Amniotic epithelial cell (primary cell): ENCODE measurements around the gene LEUTX.
A peak's percentile ranks its signal among the peaks of the same experiment; 100 is the strongest.
"Not testable (repeated sequence)": the region's sequence is repeated elsewhere in the genome, so short reads cannot be mapped to it uniquely, and the experiment has no call there.

Experiments
- DNase-seq: peaks from one replicate; pipeline ENCODE4 v3.0.0-alpha.2; 2010; ENCODE audit warnings: low read depth

Gene LEUTX

DNA sequence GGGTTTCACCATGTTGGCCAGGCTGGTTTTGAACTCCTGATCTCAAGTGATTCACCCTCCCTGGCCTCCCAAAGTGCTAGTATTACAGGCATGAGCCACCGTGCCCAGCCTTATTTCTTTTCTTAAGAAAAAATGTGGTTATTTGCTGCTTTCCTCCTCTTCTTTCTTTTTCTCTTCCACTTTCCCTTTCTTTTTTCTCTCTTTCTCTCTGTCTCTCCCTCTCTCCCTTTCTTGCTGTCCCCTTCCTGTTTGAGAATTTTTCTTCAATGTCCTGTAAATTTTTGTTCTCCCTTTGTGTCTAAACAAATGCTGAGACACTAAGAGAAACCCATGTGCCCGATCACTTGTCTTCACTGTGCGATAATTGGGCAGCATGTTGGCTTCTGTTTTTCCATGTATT, 2.2 kb downstream of the LEUTX start:
- no peak for DNase-seq

DNA sequence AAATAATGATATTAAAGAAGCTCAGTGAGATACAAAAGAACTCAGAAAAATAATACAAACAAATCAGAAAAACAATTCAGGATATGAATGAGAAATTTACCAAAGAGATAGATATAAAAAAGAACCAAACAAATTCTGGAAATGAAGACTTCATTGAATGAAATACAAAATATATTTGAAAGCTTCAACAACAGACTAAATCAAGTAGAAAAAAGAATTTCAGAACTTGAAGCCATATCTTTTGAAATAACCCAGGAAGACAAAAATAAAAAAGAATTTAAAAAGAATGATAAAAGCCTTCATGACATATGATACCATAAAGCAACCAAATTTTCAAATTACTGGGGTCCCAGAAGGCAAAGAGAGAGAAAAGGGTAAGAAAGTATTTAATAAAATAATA, 9.6 kb downstream of the LEUTX start:
- no peak for DNase-seq

DNA sequence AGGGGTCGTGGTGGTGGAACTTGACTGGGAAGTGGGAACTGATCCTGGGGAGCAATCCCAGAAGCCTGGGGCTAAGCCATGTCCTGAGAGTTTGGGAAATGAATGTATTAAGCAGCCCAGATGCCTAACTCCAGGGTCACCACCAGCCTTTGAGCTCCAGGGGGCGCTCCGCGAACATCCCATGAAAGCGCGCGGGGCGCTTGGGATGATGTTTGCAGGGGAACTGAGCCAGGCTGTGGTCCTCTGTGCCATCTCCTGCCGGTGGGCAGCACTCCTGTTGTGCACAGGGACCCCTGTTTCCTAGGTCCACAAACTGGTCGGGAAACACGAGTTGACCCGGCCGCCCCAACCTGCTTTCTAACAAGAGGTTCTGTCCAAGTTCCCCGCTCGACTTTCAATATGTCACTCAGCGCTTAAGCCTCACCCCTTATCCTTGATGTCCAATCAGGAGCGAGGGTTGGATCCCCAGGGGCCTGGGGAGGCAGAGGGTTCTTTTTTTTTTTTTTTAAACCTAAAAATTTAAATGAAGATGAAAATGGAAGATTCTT, 14.4 kb downstream of the LEUTX start:
- DNase-seq: peak; percentile 61

DNA sequence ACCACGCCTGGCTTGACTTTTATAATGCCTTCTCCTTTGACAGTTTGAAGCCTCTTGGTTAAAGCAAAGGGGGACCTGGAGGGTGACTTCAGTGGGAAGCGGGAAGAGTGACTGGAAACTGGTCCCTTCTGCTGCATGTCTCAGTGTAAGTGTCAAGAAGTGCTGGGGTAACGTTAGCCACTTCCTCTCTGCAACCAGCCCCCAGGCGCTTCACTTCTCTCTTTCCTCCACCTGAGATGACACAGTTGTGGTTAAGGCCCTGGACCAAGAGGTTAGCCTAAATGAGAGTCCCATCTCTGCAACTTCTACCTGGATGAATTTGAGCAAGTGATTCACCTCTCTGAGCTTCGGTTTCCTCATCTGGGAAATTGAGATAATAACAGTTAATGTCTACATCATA, 16.3 kb downstream of the LEUTX start:
- DNase-seq: no peak

- DNase-seq: no peak
Measured at GRCh38 chr19:39796000-39796498, 17.4 kb downstream of the LEUTX start.

DNA sequence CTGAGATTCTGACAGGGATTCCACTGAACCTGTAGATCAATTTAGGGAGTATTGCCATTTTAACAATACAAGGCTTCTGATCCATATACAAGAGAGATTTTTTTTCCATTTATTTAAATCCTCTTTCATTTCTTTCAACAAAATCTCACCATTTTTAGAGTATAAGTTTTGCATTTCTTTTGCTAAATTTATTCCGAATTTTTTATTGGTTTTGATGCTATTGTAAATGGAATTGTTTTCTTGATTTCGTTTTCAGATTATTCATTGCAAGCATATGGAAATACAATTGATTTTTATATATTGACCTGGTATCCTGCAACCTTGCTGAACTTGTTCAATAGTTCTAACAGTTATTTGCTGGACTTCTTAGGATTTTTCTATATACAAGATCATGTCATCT, 18.4 kb downstream of the LEUTX start:
- DNase-seq: no peak

DNA sequence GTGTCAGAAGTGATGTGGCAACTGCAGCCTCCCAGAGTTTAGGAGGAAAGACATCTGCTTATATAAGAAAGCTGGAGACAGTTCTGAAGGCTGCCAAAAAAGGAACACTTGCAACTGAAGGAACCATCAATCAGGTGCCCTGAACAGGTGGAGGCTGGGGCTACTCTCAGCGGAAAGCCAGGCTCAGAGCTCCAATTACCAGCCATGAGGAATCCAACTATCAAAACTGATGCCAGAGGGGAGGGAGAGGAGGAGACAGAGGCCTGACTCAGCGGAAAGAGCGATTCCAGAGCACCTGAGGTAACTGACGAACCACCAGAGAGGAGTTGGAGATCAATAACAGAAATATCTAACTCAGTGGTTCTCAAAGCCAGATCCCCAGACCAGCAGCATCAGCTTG, 24.3 kb downstream of the LEUTX start:
- no peak for DNase-seq

GRCh38 chr19:39805104-39805503, 26.4 kb downstream of the LEUTX start:
- no peak for DNase-seq

- no peak for DNase-seq
Measured at GRCh38 chr19:39807846-39808364, 29.3 kb downstream of the LEUTX start.

- DNase-seq: not testable (repeated sequence)
Measured at GRCh38 chr19:39808688-39809087, 30.0 kb downstream of the LEUTX start.

GRCh38 chr19:39809368-39809767, 30.7 kb downstream of the LEUTX start:
- no peak for DNase-seq

- DNase-seq: no peak
Measured at GRCh38 chr19:39810424-39810823, 31.8 kb downstream of the LEUTX start.

DNA sequence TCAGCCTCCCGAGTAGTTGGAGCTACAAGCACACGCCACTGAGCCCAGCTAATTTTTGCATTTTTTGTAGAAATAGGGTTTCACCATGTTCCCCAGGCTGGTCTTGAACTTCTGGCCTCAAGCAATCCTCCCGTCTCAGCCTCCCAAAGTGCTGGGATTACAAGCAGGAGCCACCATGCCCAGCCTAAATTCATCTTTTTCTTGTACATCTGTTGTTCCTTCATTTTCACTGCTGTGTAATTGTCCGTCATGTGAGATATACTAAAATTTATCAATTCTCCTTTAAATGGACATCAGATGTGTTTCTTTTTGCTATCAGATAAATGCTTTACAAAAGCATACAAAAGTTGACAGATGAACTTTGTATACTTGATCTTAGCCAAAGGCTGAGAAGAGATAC, 32.4 kb downstream of the LEUTX start:
- no peak for DNase-seq

GRCh38 chr19:39813264-39813993, 34.8 kb downstream of the LEUTX start:
- DNase-seq: no peak

DNA sequence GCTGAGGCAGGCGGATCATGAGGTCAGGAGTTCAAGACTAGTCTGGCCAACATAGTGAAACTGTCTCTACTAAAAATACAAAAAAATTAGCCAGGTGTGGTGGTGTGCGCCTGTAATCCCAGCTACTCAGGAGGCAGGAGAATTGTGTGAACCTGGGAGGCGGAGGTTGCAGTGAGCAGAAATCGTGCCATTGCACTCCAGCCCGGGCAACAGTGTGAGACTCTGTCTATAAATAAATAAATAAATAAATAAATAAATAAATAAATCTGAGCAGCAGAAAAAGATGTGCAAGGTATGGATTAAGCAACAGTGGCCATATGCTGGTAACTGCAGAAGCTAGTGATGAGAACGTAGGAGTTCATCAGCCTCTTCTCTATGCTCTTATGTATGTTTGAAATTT, 35.5 kb downstream of the LEUTX start:
- DNase-seq: not testable (repeated sequence)

DNA sequence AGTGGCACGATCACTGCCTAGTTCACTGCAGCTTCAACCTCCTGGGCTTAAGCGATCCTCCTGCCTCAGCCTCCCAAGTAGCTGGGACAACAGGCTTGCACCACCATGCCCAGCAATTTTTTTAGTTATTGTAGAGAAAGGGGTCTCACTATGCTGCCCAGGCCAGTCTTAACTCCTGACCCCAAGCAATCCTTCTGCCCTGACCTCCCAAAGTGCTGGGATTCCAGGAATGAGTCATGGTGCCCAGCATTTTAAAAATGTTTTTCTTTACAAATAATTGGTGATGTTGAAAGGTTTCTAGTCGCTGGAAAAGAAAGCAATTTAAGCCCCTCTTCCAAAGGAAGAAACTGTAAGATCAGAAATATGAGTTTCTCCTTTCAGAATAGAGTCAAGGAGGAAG, 35.9 kb downstream of the LEUTX start:
- peak; percentile 14 for DNase-seq

DNA sequence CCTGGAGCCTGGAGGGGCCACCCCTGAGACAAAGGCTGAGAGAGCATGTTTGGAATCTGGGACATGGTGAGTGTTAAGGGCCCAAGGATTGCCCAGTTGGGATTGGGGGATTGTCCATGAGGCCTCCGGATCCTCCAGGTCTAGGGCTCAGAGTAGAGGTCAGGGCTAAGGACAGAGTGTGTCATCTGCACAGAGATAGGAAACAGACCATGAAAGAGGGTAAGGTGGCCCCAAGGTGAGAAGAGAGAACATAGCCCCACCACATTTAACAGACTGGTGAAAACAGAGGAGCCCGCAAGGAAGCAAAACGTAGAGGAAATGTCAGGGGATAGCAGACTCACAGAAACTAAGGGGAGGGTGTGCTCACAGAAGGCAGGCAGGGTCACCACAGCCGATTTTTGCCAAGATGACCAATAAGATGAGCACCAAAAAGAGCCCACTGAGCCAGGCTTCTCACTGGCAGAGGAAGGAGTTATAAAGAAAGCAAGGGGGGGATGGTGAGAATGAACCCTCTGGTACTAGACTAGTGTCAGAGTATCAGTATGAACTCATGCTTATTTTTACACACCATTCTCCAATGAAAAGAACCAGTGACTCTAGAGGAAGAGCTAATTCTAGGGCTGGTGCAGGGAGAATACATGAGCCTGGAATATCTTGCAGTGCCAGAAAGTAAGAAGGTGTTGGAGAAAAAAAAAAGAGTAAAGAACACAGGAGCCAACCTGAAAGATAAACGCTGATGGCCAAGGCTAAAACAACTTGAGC, 37.8 kb downstream of the LEUTX start:
- no peak for DNase-seq

DNA sequence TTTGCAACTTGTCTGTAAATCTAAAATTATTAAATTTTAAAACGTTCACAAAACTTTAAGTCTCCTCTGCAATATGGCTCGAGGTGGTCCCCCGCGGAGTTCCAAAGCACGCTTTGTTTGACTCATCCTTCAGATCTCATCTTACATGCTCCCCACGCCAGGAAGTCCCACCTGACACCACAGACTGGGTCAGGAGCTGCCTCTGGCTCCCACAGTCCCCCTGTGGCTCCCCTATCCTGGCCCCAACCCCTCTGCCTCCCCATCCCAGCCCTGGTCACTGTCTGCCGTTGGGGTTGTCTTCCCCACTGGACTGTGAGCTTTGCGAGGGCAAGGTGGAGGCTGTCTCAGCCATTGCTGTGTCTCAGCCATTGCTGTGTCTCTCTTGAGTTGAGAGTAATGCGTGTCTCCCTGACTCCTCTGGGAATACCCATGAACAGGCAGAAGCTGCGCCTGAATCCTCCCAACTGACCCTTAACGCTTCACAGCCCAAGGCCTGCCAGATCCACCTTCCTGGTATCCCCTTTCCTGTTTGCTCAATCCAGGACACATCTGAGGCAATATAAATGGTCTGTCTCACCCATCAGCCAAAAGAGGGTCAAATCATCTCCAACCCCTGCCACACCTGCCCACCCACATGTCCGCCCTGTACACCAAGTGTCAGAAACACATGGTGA, 39.4 kb downstream of the LEUTX start:
- DNase-seq: no peak

- no peak for DNase-seq
Measured at GRCh38 chr19:39818626-39819097, 40.0 kb downstream of the LEUTX start.

- no peak for DNase-seq
Measured at GRCh38 chr19:39819786-39820185, 41.1 kb downstream of the LEUTX start.

DNA sequence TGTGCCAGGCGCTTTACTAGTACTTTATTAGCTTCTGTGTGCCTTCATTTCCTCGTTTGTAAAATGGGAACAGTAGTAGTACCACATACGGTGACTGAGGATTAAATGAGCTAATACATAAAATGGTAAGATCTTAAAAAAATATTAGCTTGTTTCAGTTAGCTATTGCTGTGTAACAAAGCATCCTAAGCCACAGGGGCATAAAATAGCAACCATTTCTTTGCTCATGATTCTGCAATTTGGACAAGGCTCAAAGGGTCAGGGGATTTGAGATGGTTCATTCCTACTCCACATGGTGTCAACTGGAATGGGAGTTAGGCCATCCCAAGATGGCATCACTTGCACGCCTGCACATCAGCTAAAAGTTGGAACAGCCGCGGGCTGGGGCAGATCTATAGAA, 42.0 kb downstream of the LEUTX start:
- DNase-seq: no peak

DNA sequence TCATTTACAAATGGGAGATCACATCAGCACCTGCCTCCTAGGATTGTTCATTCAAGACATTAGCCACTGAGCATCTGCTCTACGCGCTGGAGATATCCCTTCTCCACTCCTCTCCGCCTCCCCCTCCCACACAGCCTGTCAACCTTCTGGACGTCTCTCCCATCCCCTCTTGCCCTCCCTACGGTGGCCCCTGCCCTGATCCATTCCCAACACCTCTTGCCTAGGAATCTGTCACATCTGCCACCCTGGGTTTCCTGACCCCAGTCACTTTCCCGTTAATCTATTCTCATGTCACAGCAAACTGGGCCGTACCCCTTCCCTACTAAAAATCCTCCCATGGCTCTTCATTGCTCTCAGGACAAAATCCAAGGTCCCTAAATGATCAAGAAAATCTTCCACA, 45.0 kb downstream of the LEUTX start:
- DNase-seq: no peak
